ENCODE measurements around the gene YWHAE.
A peak's percentile ranks its signal among the peaks of the same experiment; 100 is the strongest.
"Not testable (repeated sequence)": the region's sequence is repeated elsewhere in the genome, so short reads cannot be mapped to it uniquely, and the experiment has no call there.

YWHAE gene

GRCh38 chr17:1399679-1400512, at the start of gene YWHAE:
YWHAE (minus strand) TSS chr17:1400222; CDS start chr17:1400110, 112 bp downstream.
- Mint-ChIP-seq H3K4me3 (peak within 1 kb of the TSS; percentile 100), H3K27me3 (no peaks in the 10 kb centered on the region), H3K4me1 (peaks cover 37% of the 10 kb centered on the region), H3K27ac (peak within 1 kb of the TSS; percentile 100), H3K9me3 (no peaks in the 10 kb centered on the region), H3K36me3 (peaks cover 16% of the 10 kb centered on the region)

- H3K9me3 Mint-ChIP-seq, result no peaks in the 10 kb centered on the region
- H3K36me3 Mint-ChIP-seq, result peaks cover 3% of the 10 kb centered on the region
- H3K27me3 Mint-ChIP-seq, result no peaks in the 10 kb centered on the region
- H3K4me3 Mint-ChIP-seq, result no peak overlapping the region
- H3K4me1 Mint-ChIP-seq, result peaks cover 70% of the 10 kb centered on the region
- H3K27ac Mint-ChIP-seq, result no peak overlapping the region
Measured at GRCh38 chr17:1449412-1449967, 49.5 kb upstream of the YWHAE start.

- Mint-ChIP-seq H3K27me3 (no peaks in the 10 kb centered on the region), H3K9me3 (no peaks in the 10 kb centered on the region), H3K4me3 (no peak overlapping the region), H3K27ac (peak overlapping the region; percentile 65), H3K36me3 (no peaks in the 10 kb centered on the region), H3K4me1 (peaks cover 48% of the 10 kb centered on the region)
Measured at GRCh38 chr17:1447052-1447451, 47.0 kb upstream of the YWHAE start.

- H3K27ac Mint-ChIP-seq, result no peak overlapping the region
- peak overlapping the region; percentile 3 for H3K4me3 Mint-ChIP-seq
- peaks cover 40% of the 10 kb centered on the region for H3K4me1 Mint-ChIP-seq
- no peaks in the 10 kb centered on the region for H3K36me3 Mint-ChIP-seq
- H3K27me3 Mint-ChIP-seq, result no peaks in the 10 kb centered on the region
- H3K9me3 Mint-ChIP-seq, result no peaks in the 10 kb centered on the region
Measured at GRCh38 chr17:1446201-1446600, 46.2 kb upstream of the YWHAE start.

DNA sequence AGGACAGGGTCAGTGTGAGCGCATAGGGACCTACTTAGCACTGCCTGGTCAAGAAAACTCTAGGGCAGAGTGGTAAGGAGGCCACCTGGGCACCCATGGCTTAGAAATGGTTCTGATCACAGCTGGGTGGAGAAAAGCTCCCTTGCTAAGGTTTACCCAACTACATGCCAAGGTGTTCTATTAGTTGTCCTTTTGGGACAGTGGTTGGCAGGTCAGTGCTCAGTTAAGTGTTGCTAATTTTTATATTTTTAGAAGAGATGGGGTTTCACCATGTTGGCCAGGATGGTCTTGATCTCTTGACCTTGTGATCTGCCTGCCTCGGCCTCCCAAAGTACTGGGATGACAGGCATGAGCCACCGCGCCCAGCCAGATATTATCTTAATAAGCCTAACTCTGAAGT, 45.7 kb upstream of the YWHAE start:
- peaks cover 40% of the 10 kb centered on the region for H3K4me1 Mint-ChIP-seq
- H3K36me3 Mint-ChIP-seq, H3K4me3 Mint-ChIP-seq, H3K9me3 Mint-ChIP-seq, H3K27ac Mint-ChIP-seq, H3K27me3 Mint-ChIP-seq: not testable (repeated sequence)

GRCh38 chr17:1442721-1443120, 42.7 kb upstream of the YWHAE start:
- H3K4me1 Mint-ChIP-seq, result peaks cover 33% of the 10 kb centered on the region
- not testable (repeated sequence) for H3K9me3 Mint-ChIP-seq, H3K27me3 Mint-ChIP-seq, H3K4me3 Mint-ChIP-seq, H3K27ac Mint-ChIP-seq, H3K36me3 Mint-ChIP-seq

DNA sequence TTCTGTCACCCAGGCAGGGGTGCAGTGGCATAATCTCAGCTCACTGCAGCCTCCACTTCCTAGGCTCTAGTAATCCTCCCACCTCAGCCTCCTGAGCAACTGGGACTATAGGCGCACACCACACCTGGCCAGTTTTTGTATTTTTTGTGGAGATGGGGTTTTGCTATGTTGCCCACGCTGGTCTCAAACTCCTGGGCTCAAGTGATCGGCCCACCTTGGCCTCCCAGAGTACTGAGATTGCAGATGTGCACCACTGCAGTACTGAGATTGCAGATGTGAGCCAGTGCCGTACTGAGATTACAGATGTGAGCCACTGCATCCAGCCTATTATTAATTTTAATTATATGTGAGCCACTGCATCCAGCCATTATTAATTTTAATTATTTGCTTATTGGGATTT, 42.2 kb upstream of the YWHAE start:
- Mint-ChIP-seq H3K36me3 (no peaks in the 10 kb centered on the region), H3K9me3 (no peaks in the 10 kb centered on the region), H3K4me3 (no peak overlapping the region), H3K4me1 (peaks cover 29% of the 10 kb centered on the region), H3K27ac (no peak overlapping the region), H3K27me3 (no peaks in the 10 kb centered on the region)

- H3K4me1 Mint-ChIP-seq, result peaks cover 30% of the 10 kb centered on the region
- no peak overlapping the region for H3K4me3 Mint-ChIP-seq
- no peaks in the 10 kb centered on the region for H3K9me3 Mint-ChIP-seq
- H3K27ac Mint-ChIP-seq, result no peak overlapping the region
- H3K36me3 Mint-ChIP-seq, result no peaks in the 10 kb centered on the region
- H3K27me3 Mint-ChIP-seq, result no peaks in the 10 kb centered on the region
Measured at GRCh38 chr17:1440921-1441320, 40.9 kb upstream of the YWHAE start.

DNA sequence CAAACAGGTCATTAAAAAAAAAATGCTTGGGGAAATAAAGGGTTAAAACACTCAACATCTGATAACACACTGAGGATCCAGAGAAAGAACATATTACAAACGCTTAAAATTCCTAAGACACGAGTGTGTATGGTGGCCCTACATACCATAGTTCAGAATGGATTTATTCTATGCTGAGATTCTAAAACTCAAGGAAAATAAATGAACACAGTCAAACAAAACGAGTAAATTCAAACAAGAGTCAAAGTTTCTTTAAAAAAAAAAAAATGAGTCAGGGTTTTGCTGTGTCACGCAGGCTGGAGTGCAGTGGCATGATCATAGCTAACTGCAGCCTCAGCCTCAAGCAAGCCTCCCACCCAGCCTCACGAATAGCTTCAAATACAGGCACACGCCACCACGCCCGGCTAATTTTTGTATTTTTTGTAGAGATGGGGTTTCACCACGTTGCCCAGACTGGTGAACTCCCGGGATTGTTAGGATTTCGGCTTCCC, 38.6 kb upstream of the YWHAE start:
- no peak overlapping the region for H3K4me3 Mint-ChIP-seq
- no peaks in the 10 kb centered on the region for H3K27me3 Mint-ChIP-seq
- no peaks in the 10 kb centered on the region for H3K9me3 Mint-ChIP-seq
- H3K4me1 Mint-ChIP-seq, result peaks cover 24% of the 10 kb centered on the region
- no peaks in the 10 kb centered on the region for H3K36me3 Mint-ChIP-seq
- no peak overlapping the region for H3K27ac Mint-ChIP-seq

DNA sequence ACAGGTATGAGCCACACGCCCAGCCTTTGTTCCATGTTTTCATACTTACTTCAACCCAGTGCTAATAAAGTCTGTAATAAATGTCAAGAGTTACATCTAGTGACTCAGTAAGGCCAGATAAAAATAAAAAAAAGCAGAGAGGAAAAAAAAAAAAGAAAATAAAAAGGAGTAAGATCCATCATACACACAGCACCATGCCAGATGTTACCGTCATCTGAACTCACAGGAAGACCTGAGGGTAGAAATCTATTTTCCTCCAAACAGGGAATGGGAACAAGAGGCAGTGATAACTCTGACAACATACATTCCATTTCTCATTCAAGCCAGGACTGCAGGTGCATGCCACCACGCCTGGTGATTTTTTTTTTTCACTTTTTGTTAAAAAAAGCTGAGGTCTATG, 35.3 kb upstream of the YWHAE start:
- no peaks in the 10 kb centered on the region for H3K9me3 Mint-ChIP-seq
- peaks cover 7% of the 10 kb centered on the region for H3K36me3 Mint-ChIP-seq
- H3K27me3 Mint-ChIP-seq, result no peaks in the 10 kb centered on the region
- no peak overlapping the region for H3K4me3 Mint-ChIP-seq
- no peak overlapping the region for H3K27ac Mint-ChIP-seq
- peaks cover 41% of the 10 kb centered on the region for H3K4me1 Mint-ChIP-seq

DNA sequence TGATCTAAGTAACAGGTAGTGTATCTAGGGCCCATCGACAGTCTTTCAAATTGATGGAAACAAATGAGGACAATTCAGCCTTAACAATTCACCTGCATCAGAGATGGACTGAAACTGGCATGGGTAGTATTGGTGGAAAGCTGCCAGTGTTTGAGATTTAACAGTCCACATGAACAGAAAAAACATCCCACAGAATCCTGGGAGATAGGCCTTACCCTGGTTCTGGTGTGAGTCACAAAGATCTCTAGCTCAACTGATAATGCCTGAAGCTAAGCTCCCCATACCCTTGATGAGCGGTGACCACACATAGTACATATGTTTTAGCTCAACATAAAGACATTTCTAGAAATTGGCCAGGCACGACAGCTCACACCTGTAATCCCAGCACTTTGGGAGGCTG, 34.1 kb upstream of the YWHAE start:
- peaks cover 7% of the 10 kb centered on the region for H3K36me3 Mint-ChIP-seq

DNA sequence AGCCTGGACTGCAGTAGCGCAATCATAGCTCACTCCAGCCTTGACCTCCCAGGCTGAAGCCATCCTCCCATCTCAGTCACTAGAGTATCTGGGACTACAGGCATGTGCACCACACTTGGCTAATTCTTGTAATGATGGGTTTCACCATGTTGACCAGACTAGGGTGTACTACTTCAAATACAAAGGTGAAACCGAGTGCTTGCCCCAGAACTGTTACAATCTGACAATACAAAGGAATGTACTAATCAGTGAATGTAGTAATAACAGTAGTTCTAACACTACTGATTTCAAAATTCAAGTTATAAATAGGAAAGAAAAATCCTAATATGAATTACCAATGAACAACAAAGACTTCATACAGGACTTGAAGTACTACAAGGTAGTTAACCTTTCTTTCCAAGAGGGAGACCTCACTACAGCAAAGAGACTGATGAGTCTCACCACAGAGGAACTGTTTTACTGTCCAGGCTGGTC, 31.6 kb upstream of the YWHAE start:
- H3K4me3 Mint-ChIP-seq, result no peak overlapping the region
- no peaks in the 10 kb centered on the region for H3K27me3 Mint-ChIP-seq
- no peaks in the 10 kb centered on the region for H3K9me3 Mint-ChIP-seq
- H3K27ac Mint-ChIP-seq, result no peak overlapping the region
- H3K36me3 Mint-ChIP-seq, result peaks cover 7% of the 10 kb centered on the region
- peaks cover 29% of the 10 kb centered on the region for H3K4me1 Mint-ChIP-seq

More for the DNA sequence above, 34.1 kb upstream of the YWHAE start:
- Mint-ChIP-seq H3K4me3 (no peak overlapping the region), H3K27me3 (no peaks in the 10 kb centered on the region), H3K9me3 (no peaks in the 10 kb centered on the region), H3K4me1 (peaks cover 41% of the 10 kb centered on the region), H3K27ac (no peak overlapping the region)

DNA sequence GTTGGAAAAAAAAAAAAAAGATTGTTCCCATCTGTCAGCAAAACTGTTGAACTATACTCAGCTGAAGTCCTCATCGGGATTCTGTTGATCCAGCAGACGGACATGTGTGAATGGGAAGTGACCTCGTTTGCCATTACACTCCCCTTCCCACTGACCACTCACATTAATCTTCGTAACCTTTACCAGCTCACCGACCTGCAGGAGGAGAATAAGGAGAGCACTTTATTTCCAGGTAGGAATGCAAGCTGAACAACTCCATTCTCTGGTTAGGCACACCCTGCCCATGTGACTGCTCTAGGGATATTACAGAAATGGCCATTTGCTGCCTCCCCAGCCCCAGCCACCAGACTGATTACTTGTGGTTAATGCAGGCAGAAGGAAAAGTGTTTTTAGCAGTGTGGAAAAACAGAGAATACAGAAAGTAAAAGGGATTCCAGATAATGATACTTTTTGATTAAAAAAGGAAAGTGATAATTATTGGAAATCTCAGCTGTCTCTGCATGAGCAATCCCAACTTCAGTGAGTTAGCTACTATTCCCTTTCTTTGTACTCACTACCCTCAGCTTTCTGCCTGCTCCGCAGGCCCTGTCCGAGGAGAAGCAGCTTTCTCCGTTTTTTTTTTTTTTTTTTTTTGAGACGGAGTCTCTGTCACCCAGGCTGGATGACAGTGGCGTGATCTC, 23.6 kb upstream of the YWHAE start:
- peak overlapping the region; percentile 51 for H3K27ac Mint-ChIP-seq
- no peaks in the 10 kb centered on the region for H3K27me3 Mint-ChIP-seq
- peaks cover 7% of the 10 kb centered on the region for H3K36me3 Mint-ChIP-seq
- H3K4me1 Mint-ChIP-seq, result peaks cover 16% of the 10 kb centered on the region
- H3K4me3 Mint-ChIP-seq, result no peak overlapping the region
- H3K9me3 Mint-ChIP-seq, result no peaks in the 10 kb centered on the region

GRCh38 chr17:1422885-1423284, 22.9 kb upstream of the YWHAE start:
- H3K27ac Mint-ChIP-seq, result no peak overlapping the region
- H3K36me3 Mint-ChIP-seq, result peaks cover 7% of the 10 kb centered on the region
- peaks cover 16% of the 10 kb centered on the region for H3K4me1 Mint-ChIP-seq
- H3K27me3 Mint-ChIP-seq, result no peaks in the 10 kb centered on the region
- H3K4me3 Mint-ChIP-seq, result no peak overlapping the region
- no peaks in the 10 kb centered on the region for H3K9me3 Mint-ChIP-seq

DNA sequence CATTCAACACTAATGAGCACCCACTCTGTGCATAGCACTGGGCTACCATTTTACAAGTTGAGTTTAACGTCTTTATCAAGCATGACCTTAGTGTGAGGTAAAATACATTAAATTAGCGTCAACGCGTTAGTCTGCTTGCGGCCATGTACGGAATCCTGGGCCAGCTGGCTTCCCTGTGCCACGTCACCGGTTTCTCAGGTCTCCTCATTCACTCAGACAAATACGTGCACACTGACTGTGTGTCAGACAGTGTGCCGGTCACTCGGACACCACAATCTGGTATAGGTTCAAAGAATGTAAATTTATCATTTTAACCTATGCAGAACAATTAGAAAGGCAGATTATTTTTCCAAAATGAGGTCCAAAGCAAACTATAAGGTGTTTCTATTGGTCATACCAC, 21.4 kb upstream of the YWHAE start:
- no peak overlapping the region for H3K4me3 Mint-ChIP-seq
- no peak overlapping the region for H3K27ac Mint-ChIP-seq
- H3K36me3 Mint-ChIP-seq, result peaks cover 7% of the 10 kb centered on the region
- no peaks in the 10 kb centered on the region for H3K27me3 Mint-ChIP-seq
- no peaks in the 10 kb centered on the region for H3K9me3 Mint-ChIP-seq
- peaks cover 16% of the 10 kb centered on the region for H3K4me1 Mint-ChIP-seq

GRCh38 chr17:1420981-1421380, 21.0 kb upstream of the YWHAE start:
- Mint-ChIP-seq H3K27ac (no peak overlapping the region), H3K4me3 (no peak overlapping the region)

More at GRCh38 chr17:1420981-1421380, 21.0 kb upstream of the YWHAE start:
- Mint-ChIP-seq H3K9me3 (no peaks in the 10 kb centered on the region), H3K4me1 (peaks cover 15% of the 10 kb centered on the region), H3K36me3 (peaks cover 7% of the 10 kb centered on the region), H3K27me3 (no peaks in the 10 kb centered on the region)

All from activated naive CD4-positive, alpha-beta T cell treated with anti-CD3 and anti-CD28 coated beads, Interleukin-2, amount 50 U/mL, for 24 hours (primary cell).